ENCODE data around the gene CZIB. TPM values are rescaled to one million over a fixed set of nuclear protein-coding genes. Genes with fewer than 3 reads are reported as not detected.

The CZIB gene
- total and polyA plus RNA-seq, 2 of the 13 experiments (the other 11 are each of a cell fraction or from before 2014, with no cell fraction given): 49.2 to 67.0 TPM

DNA sequence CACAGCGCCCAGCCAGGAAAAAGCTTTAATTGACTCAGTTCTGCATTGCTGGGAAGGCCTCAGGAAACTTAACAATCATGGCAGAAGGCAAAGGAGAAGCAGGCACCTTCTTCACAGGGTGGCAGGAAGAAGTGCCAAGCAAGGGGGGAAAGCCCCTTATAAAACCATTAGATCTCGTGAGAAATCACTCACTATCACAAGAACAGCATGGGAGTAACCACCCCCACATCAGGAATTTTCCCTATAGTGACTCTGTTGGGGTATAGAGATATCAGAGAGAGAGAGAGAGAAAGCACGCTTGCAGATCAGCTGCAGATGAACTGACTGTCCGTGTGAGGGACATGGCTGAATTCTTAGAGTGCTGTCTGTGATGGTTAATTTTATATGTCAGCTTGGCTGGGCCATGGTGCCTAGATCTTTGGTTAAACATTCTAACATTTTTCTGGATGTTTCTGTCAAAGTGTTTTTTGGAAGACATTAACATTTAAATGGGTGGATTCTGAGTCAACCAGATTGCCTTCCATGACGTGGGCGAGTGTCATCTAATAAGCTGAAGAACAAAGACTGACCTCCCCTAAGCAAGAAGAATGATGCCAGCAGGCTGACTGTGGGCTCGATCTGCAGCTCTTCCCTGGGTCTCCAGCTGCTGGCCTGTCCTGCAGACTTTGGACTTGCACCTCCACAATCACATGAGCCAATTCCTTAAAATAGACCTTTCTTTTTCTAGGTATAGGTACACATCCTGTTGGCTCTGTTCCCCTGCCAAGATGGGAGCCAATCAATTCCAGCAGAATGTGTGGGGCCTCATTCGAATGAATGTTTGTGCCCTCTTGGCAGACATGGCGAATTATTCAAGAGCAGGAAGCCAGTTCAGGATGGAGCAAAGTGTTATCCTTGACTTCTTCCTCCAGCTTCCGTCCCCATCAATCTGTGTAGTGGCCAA, 45.2 kb downstream of the CZIB start (continued):
- 0 out of 2 replicates have a peak, but pooled peaks have one; percentile 7 for TF ChIP-seq ZMYM3 (CRISPR knock-in tag; IDR thresholded peaks at IDR 0.05)
- TF ChIP-seq CENPT (CRISPR knock-in tag; IDR thresholded peaks at IDR 0.05; ENCODE audit: low read depth): no peak
- TF ChIP-seq RARA (CRISPR knock-in tag; IDR thresholded peaks at IDR 0.05): peak; percentile 26; the same call in 1 of the 2 replicates
- no peak for TF ChIP-seq SP4 (CRISPR knock-in tag; IDR thresholded peaks at IDR 0.05)
- peak; percentile 50; the same call in 1 of the 2 replicates for TF ChIP-seq BCL6 (CRISPR knock-in tag; IDR thresholded peaks at IDR 0.05)
- 0 out of 2 replicates have a peak, but pooled peaks have one; percentile 23 for TF ChIP-seq PHF20 (CRISPR knock-in tag; IDR thresholded peaks at IDR 0.05)
- peak; percentile 23; the same call in 1 of the 2 replicates for TF ChIP-seq SAP130 (CRISPR knock-in tag; IDR thresholded peaks at IDR 0.05; ENCODE audit: low read depth)
- no peak for TF ChIP-seq DNMT3B (CRISPR knock-in tag; conservative IDR thresholded peaks at IDR 0.05)
- no peak for TF ChIP-seq ZNF607 (CRISPR knock-in tag; IDR thresholded peaks at IDR 0.05; ENCODE audit: borderline replicate concordance)
- TF ChIP-seq, protein P1, sequence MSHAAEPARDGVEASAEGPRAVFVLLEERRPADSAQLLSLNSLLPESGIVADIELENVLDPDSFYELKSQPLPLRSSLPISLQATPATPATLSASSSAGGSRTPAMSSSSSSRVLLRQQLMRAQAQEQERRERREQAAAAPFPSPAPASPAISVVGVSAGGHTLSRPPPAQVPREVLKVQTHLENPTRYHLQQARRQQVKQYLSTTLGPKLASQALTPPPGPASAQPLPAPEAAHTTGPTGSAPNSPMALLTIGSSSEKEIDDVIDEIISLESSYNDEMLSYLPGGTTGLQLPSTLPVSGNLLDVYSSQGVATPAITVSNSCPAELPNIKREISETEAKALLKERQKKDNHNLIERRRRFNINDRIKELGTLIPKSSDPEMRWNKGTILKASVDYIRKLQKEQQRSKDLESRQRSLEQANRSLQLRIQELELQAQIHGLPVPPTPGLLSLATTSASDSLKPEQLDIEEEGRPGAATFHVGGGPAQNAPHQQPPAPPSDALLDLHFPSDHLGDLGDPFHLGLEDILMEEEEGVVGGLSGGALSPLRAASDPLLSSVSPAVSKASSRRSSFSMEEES (CRISPR knock-in tag; IDR thresholded peaks at IDR 0.05): peak; percentile 51; the same call in 1 of the 2 replicates

All from HepG2 (cell line).